Astrocyte of the cerebellum (primary cell): ENCODE measurements around the gene CKLF.
A peak's percentile ranks its signal among the peaks of the same experiment; 100 is the strongest.

Source experiments
- DNase-seq: peaks from one replicate; pipeline ENCODE4 v3.0.0-alpha.2; 2011; ENCODE audit warnings: low read depth
- H3K4me3 ChIP-seq: 2 replicates; pipeline ENCODE4 v1.5.1; 2011; ENCODE audit warnings: mild to moderate bottlenecking, low read depth, low read length, moderate library complexity
- CTCF ChIP-seq: IDR thresholded peaks from 2 replicates; pipeline ENCODE4 v1.5.1; 2012; ENCODE audit warnings: low read length, low read depth, moderate library complexity, mild to moderate bottlenecking; ENCODE audit errors: missing control alignments
- in situ Hi-C: cut with HindIII; loops from 2 replicates; pipeline ENCODE4 v1.10.0; 2017; ENCODE audit warnings: low sequenced_read_pairs

The CKLF gene

GRCh38 chr16:66604376-66605176 is 52.2 kb downstream of the CKLF start, which contains the start of gene CMTM3:
Gene CMTM3 (plus strand): TSS chr16:66604704. CDS start chr16:66604806, 102 bp downstream.
- TF ChIP-seq CTCF: peak; percentile 25
- peak within 1 kb of the TSS; percentile 79 for H3K4me3 ChIP-seq
- DNase-seq: no peak
- in situ Hi-C loops: no loop called here

- TF ChIP-seq CTCF: no peak
- H3K4me3 ChIP-seq: peak overlapping the region; percentile 79
- in situ Hi-C loops: no loop called here
- DNase-seq: no peak
Observed at GRCh38 chr16:66605177-66605978, 53.0 kb downstream of the CKLF start.

GRCh38 chr16:66605979-66606751 is 53.8 kb downstream of the CKLF start:
- peak overlapping the region; percentile 79 for H3K4me3 ChIP-seq
- in situ Hi-C loops: no loop called here
- TF ChIP-seq CTCF: no peak
- DNase-seq: no peak

- peak; percentile 86 for DNase-seq
- peak; percentile 89 for TF ChIP-seq CTCF
- H3K4me3 ChIP-seq: no peak overlapping the region
- in situ Hi-C loops: no loop called here
Observed at GRCh38 chr16:66608241-66609138, 56.1 kb downstream of the CKLF start.

- no peak for DNase-seq
- no peak for TF ChIP-seq CTCF
- in situ Hi-C loops: no loop called here
- no peak overlapping the region for H3K4me3 ChIP-seq
Observed at GRCh38 chr16:66609139-66609510, 56.7 kb downstream of the CKLF start.
